DMS79 (cell line): Measurements from ENCODE around the gene TST.

ENCODE experiments used
- DNase-seq: peaks from one replicate; lab custom pipeline; 2025; lab: John Stamatoyannopoulos, UW

The TST gene

GRCh38 chr22:37019309-37020191, at the start of gene TST, which contains the start of gene MPST:
Gene TST (minus strand): TSS chr22:37019447. CDS start chr22:37018732, 715 bp downstream.
Gene MPST (plus strand): TSS chr22:37019742. CDS start chr22:37019837, 95 bp downstream.
- no peak for DNase-seq

GRCh38 chr22:37068859-37069258, 49.6 kb upstream of the TST start:
- no peak for DNase-seq

- DNase-seq: no peak
Measured at GRCh38 chr22:37067428-37067827, 48.2 kb upstream of the TST start.

- no peak for DNase-seq
Measured at GRCh38 chr22:37065961-37066360, 46.7 kb upstream of the TST start.

GRCh38 chr22:37065180-37065579, 45.9 kb upstream of the TST start:
- DNase-seq: no peak

- DNase-seq: no peak
Measured at GRCh38 chr22:37064553-37064952, 45.3 kb upstream of the TST start.

- peak; percentile 41 for DNase-seq
Measured at GRCh38 chr22:37063431-37064420, 44.5 kb upstream of the TST start.

GRCh38 chr22:37062702-37063381, 43.6 kb upstream of the TST start:
- DNase-seq: no peak

- no peak for DNase-seq
Measured at GRCh38 chr22:37062376-37062675, 43.1 kb upstream of the TST start.

- no peak for DNase-seq
Measured at GRCh38 chr22:37061611-37062375, 42.5 kb upstream of the TST start.

- DNase-seq: no peak
Measured at GRCh38 chr22:37060801-37061610, 41.8 kb upstream of the TST start.

- DNase-seq: no peak
Measured at GRCh38 chr22:37059876-37060449, 40.7 kb upstream of the TST start.

- no peak for DNase-seq
Measured at GRCh38 chr22:37058917-37059701, 39.9 kb upstream of the TST start.

- DNase-seq: no peak
Measured at GRCh38 chr22:37057796-37058510, 38.7 kb upstream of the TST start.

GRCh38 chr22:37057226-37057625, 38.0 kb upstream of the TST start:
- no peak for DNase-seq

GRCh38 chr22:37056246-37056645, 37.0 kb upstream of the TST start:
- DNase-seq: no peak

- DNase-seq: no peak
Measured at GRCh38 chr22:37054600-37055365, 35.5 kb upstream of the TST start.

GRCh38 chr22:37054056-37054395, 34.8 kb upstream of the TST start:
- no peak for DNase-seq
